ENCODE measurements around the gene ZNHIT6.
A peak's percentile ranks its signal among the peaks of the same experiment; 100 is the strongest.

The ZNHIT6 gene

GRCh38 chr1:85616364-85616705, 91.9 kb downstream of the ZNHIT6 start:
- no peak overlapping the region for H3K4me3 ChIP-seq (ENCODE audit: low read depth, low read length)
- no peak for TF ChIP-seq CTCF (IDR thresholded peaks at IDR 0.05; ENCODE audit: low read depth, low read length)

GRCh38 chr1:85615586-85616363, 92.5 kb downstream of the ZNHIT6 start:
- TF ChIP-seq CTCF (IDR thresholded peaks at IDR 0.05; ENCODE audit: low read depth, low read length): no peak
- H3K4me3 ChIP-seq (ENCODE audit: low read depth, low read length): no peak overlapping the region

- peak; percentile 68 for TF ChIP-seq CTCF (IDR thresholded peaks at IDR 0.05; ENCODE audit: low read depth, low read length)
- no peak overlapping the region for H3K4me3 ChIP-seq (ENCODE audit: low read depth, low read length)
These were observed 95.4 kb downstream of the ZNHIT6 start for GRCh38 chr1:85612704-85613361.

GRCh38 chr1:85611856-85612255, 96.4 kb downstream of the ZNHIT6 start:
- TF ChIP-seq CTCF (IDR thresholded peaks at IDR 0.05; ENCODE audit: low read depth, low read length): no peak
- H3K4me3 ChIP-seq (ENCODE audit: low read depth, low read length): peak overlapping the region; percentile 3; the same call in 1 of the 2 replicates

- no peak for TF ChIP-seq CTCF (IDR thresholded peaks at IDR 0.05; ENCODE audit: low read depth, low read length)
- peak overlapping the region; percentile 3; the same call in 1 of the 2 replicates for H3K4me3 ChIP-seq (ENCODE audit: low read depth, low read length)
These were observed 96.8 kb downstream of the ZNHIT6 start for GRCh38 chr1:85611425-85611824.

- H3K4me3 ChIP-seq (ENCODE audit: low read depth, low read length): no peak overlapping the region
- TF ChIP-seq CTCF (IDR thresholded peaks at IDR 0.05; ENCODE audit: low read depth, low read length): no peak
These were observed 98.3 kb downstream of the ZNHIT6 start for GRCh38 chr1:85609976-85610375.

GRCh38 chr1:85608851-85609250, 99.4 kb downstream of the ZNHIT6 start:
- TF ChIP-seq CTCF (IDR thresholded peaks at IDR 0.05; ENCODE audit: low read depth, low read length): no peak
- no peak overlapping the region for H3K4me3 ChIP-seq (ENCODE audit: low read depth, low read length)
